G401.6 (cell line): ENCODE data around the gene BTG3.
A peak's percentile ranks its signal among the peaks of the same experiment; 100 is the strongest.

Source experiments
- FAIRE-seq: peaks from 2 replicates; lab custom pipeline; 2012; peaks lifted over from hg19 to GRCh38; lab: Jason Lieb, UNC

BTG3 gene

GRCh38 chr21:17612565-17613241 lies at the start of gene BTG3:
TSS of gene BTG3 (minus strand) at chr21:17612901. CDS start at chr21:17609144, 3,757 bp downstream.
- no peak for FAIRE-seq

DNA sequence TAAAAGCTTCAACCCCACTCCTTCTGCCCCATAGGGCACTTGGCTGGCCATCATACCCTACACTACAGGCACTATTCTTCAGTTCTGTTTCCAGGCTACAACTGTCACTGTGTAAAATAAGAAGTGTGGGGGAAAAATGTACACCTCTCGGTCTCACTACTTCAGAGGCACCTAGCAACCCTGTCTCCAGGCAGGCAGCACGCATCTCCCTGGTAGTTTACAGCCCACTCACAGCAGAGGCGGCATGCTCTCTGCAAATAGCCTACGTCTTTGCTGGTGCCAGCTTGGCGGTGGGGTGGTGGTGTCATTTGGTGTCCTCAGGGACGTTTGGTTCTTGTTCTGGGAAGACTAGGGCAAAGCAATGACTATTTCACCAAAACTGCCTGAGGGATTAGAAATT lies 48.2 kb upstream of the BTG3 start:
- FAIRE-seq, result no peak

- FAIRE-seq, result no peak
These were observed 47.8 kb upstream of the BTG3 start for GRCh38 chr21:17660452-17660851.

DNA sequence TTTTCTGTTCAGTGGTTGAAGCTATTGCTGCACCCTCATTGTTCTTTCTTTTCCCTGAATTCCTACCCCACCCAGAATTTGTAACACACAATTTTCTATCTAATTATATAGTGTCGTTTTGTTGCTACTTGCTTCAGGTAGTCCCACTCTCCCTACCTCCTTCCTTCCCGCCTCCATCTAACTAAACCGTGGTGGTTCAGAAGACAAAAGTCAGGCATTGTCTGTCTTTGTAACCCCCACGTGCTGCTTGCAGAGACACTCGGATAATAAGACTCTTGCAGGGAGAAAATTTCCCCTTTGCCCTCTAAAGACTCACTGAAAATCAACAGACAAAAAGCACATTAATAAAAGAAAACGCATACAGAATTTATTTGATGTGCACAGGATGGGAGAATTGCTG lies 46.2 kb upstream of the BTG3 start:
- no peak for FAIRE-seq

- FAIRE-seq, result no peak
These were observed 38.8 kb upstream of the BTG3 start for GRCh38 chr21:17651526-17651925.

DNA sequence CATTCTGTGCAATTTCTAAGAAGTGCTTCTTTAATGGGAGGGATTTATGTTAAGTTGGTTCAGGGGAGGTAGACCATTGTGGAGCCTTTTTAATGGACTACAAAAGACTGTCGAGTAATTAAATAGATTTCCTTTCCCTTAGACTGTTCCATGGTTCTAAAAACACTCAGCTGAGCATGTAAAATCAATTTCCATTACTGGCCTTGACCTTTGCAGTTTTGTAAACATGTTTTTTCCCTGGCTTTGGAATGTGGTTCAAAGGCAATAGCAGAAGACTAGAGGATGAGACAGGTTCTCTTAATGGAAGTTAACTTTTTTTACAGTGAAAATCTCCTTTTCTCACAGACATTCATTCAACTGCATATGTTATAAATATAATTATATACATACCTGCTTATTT lies 37.6 kb upstream of the BTG3 start:
- FAIRE-seq, result no peak

DNA sequence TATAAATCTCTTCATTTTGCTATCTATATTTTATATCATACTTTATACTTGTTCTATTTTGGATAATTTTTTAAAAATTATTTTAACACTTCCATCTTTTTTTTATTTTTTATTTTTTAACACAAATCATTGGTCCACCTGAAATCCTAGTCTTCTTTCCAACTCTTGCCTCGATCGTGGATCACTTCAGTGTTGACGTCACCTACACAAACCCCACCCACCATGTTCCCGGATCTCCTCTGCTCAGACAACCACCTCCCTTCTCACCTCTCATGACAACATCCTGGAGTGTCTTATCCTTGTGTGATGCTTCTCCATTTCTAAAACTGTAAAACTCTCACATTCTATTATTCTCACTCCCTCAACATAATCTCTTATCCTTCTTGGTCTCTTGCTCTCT lies 34.1 kb upstream of the BTG3 start:
- no peak for FAIRE-seq

- no peak for FAIRE-seq
These were observed 31.5 kb upstream of the BTG3 start for GRCh38 chr21:17644186-17644585.

DNA sequence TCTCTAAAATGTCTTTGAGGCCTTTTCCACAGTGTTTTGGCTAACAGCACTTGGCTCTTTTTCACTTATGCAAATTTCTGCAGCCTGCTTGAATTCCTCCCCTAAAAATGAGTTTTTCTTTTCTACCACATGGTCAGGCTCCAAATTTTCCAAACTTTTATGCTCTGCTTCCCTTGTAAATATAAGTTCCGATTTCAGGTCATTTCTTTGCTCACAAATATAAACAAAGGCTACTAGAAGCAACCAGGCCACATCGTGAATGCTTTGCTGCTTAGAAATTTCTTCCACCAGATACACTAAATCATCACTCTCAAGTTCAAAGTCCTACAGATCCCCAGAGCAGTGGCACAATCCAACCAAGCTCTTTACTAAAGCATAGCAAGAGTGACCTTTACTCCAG lies 28.1 kb upstream of the BTG3 start:
- no peak for FAIRE-seq

- no peak for FAIRE-seq
These were observed 24.0 kb upstream of the BTG3 start for GRCh38 chr21:17636711-17637110.

DNA sequence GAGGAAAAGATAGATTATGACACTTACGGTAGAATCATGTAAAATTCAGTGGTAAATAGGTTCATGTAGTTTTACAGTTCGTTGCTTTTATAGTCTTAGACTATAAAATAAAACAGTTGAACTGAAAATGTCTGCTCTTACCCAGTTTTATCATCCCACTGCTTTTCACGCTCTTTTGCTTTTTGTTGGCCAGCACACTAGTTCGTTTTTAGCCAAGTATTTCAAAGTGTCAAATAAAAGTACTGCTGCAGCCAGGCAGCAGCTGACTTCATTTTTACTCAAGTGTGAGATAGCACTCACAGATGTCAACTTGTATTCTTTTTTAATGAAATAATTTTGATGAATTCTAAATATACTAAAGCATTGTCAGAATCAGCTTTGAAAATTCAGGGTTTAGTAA lies 18.5 kb upstream of the BTG3 start:
- no peak for FAIRE-seq

- no peak for FAIRE-seq
These were observed 9.3 kb upstream of the BTG3 start for GRCh38 chr21:17622018-17622417.

- FAIRE-seq, result no peak
These were observed 4.1 kb upstream of the BTG3 start for GRCh38 chr21:17616831-17617230.

DNA sequence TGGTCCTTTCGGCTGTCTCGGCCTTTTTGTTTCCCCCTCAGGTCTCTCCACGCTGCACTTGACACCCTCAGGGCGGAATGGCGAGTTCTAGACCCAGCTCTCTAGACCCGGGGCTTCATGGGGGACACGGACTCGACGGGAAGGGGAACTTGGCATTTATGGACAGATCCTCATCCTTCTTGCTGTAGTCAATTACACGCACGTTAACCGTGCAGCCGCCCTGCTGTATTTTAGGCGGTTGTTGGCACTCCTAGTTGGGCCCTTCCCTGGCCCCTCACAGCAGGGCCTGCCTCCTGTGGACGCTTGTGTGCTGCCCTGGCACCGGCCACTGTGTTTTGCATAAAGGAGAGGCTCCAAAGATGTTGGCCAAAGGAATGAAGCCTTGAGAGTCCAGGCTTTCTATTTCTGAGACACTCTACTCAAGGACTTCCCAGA lies 558 bp upstream of the BTG3 start:
- no peak for FAIRE-seq

GRCh38 chr21:17612023-17612564 lies 607 bp downstream of the BTG3 start:
- FAIRE-seq, result no peak

GRCh38 chr21:17611414-17612022 lies 1.2 kb downstream of the BTG3 start:
- FAIRE-seq, result peak; percentile 17

DNA sequence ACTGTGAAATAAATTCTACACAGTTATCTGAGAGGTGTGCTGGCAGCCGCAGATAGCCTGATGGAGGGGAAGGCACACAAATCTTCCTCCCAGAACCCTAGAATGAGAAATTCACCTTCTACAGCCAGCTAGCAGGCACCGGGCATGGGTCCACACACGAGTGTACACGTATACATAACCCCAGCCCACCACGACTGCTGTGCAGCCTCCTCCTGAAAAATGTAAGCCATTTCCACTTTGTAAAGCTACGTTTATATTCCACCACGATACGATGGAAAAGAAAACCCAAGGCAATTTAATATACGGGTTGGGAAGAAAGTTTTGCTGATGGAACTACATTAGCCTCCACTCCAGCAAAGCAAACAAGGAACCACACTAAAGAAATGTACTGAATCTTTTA lies 1.8 kb downstream of the BTG3 start:
- no peak for FAIRE-seq

DNA sequence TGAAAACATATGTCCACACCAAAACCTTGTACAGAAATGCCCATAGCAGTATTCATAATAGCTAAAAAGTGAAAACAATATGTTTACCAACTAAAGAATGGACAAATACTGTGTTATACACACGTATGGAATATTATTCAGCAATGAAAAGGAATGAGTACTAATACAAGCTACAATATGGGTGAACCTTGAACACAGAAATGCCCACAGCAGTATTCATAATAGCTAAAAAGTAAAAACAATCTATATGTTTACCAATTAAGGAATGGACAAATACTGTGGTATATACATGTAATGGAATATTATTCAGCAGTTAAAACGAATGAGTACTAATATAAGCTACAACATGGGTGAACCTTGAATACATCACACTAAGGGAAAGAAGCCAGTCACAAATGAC lies 3.0 kb downstream of the BTG3 start:
- no peak for FAIRE-seq

GRCh38 chr21:17607684-17608083 lies 5.0 kb downstream of the BTG3 start:
- no peak for FAIRE-seq

- no peak for FAIRE-seq
These were observed 9.8 kb downstream of the BTG3 start for GRCh38 chr21:17602874-17603273.

DNA sequence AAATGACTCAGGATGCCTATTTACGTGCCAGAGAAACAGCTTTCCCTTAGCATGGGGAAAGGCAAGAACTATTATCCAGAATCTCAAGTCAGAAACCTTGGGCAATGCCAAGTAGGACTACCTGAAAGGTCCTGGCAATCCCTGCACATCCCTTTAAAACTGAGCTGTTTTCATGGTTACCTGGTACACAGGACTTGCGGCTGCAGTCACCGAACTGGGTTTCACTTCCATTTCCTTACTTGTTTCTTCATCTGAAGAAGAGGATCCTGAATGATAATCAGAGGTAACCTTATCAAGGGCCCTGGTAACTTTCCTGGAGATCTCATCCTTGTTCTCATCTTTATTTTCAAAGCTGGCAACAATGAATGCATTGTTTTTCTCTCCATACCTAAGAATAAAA lies 14.3 kb downstream of the BTG3 start:
- FAIRE-seq, result no peak

DNA sequence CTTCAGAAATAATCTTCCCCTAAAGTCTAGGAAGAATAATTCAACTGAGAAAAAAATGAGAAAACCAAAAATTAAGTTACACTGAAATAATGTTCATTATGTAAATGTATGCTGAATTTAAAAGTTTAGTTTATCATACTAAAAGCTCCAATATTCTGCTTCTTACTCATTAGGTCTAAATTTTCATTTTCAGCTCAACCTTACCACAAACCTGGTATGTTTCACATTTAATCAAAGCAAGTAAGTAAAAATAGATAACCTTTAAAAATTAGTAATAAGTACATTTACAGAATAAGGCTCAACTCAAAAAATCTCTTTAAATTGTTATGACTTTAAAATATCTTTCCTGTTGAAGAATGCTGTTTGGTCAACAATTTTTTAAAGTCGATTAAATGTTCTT lies 15.0 kb downstream of the BTG3 start:
- FAIRE-seq, result peak; percentile 74

- FAIRE-seq, result no peak
These were observed 22.3 kb downstream of the BTG3 start for GRCh38 chr21:17590430-17590829.

GRCh38 chr21:17585875-17586450 lies 26.7 kb downstream of the BTG3 start:
- FAIRE-seq, result peak; percentile 95
